ENCODE measurements around the gene BTK. TPM values are rescaled to one million over a fixed set of nuclear protein-coding genes. Genes with fewer than 3 reads are reported as not detected.
A peak's percentile ranks its signal among the peaks of the same experiment; 100 is the strongest.

Gene BTK
- total and polyA plus RNA-seq, 2 experiments from 2014 or later = not detected

GRCh38 chrX:101408532-101408841 is 22.5 kb upstream of the BTK start:
- Histone ChIP-seq H4K20me1 (ENCODE audit: insufficient read depth) (no peaks in the 10 kb centered on the region; the same call in 1 of the 2 replicates), H3K9ac (peak overlapping the region; percentile 100), H3F3A (ENCODE audit: insufficient read depth) (no peaks in the 10 kb centered on the region), H3K27ac (peak overlapping the region; percentile 98), H2AFZ (no peak overlapping the region), H3K4me3 (peak overlapping the region; percentile 93), H3K79me2 (ENCODE audit: insufficient read depth) (peaks cover 80% of the 10 kb centered on the region), H3K9me2 (ENCODE audit: insufficient read depth) (no peaks in the 10 kb centered on the region), H3K4me1 (ENCODE audit: insufficient read depth) (0 out of 2 replicates have a peak, but pooled peaks cover 23% of the 10 kb centered on the region), H3K27me3 (replicated peaks; ENCODE audit: insufficient read depth) (no peaks in the 10 kb centered on the region), H3K36me3 (ENCODE audit: low read depth) (no peaks in the 10 kb centered on the region), H3K9me3 (ENCODE audit: low read depth) (no peaks in the 10 kb centered on the region), H3K4me2 (ENCODE audit: unreplicated experiment) (peak overlapping the region; percentile 99)
- WGBS, 2 experiments (ENCODE audit: low coverage in 1 of 2, low lambda C conversion rate in 2 of 2, missing lambda C conversion rate in 2 of 2) = 0% methylated on average over 2 to 8 of the region's 8 CpGs
- TF ChIP-seq EZH2phosphoT487 (IDR thresholded peaks at IDR 0.05; ENCODE audit: insufficient read depth, low read depth) (no peak), EZH2 (IDR thresholded peaks at IDR 0.05; ENCODE audit: insufficient read depth, poor library complexity, severe bottlenecking) (no peak)
- no peak for DNase-seq
- in situ Hi-C loops (cut with MboI) = loop anchor here (25.0 kb wide), 1 partner anchor 229 kb away; no protein-coding TSS in a partner anchor

DNA sequence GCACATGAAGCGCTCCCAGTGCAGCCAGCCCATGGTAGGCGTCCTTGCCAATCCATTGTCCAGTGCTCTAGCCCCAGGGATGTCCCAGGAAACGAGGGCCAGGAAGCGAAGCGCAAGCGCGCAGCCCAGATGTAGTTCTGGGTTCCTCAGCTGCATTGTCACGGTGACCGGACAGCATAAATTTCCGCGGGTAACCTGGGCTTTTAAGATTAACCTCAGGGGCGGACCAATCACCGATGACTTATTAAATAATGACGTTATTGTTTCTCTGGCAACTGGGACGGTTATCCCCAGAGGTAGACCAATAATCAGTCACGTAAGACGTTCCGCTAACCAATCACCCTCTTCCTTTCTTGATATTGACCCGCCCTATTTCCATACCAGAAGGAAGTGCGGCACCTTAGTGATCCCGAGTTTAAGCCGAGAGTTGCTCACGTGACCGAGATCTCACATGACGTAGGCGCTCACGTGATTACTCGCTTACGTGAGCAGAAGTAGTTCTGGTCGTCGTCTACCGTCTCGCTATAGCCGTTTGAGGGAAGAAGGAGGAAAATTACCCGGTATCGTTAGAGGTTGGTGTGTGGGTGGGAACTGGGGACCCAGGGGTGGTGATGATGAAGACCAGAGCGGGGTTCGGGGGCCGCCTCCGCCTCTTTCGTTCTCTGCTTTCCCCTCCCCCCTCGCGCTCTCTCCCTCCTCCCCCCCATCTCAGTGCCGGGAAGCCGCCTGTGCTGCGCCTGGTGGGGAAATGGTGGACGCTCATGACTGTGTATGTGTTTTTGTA is 21.9 kb upstream of the BTK start, which contains the start of the genes GLA and HNRNPH2:
Gene GLA, minus strand, starts transcription at position 178 of the 784 bp plus-strand sequence. Its CDS starts 22 bp downstream, at position 156.
Gene HNRNPH2, plus strand, starts transcription at position 475 of the 784 bp plus-strand sequence. CDS start 3,767 bp downstream, outside the sequence.
- 1 to 2% methylated on average over 33 of the region's 47 CpGs for WGBS, 2 experiments (ENCODE audit: low coverage in 1 of 2, low lambda C conversion rate in 2 of 2, missing lambda C conversion rate in 2 of 2)
- DNase-seq = peak; percentile 96
- H3K4me1 ChIP-seq (ENCODE audit: insufficient read depth) = 0 out of 2 replicates have a peak, but pooled peaks cover 21% of the 10 kb centered on the region
- H3K27ac ChIP-seq = peak within 1 kb of the TSS; percentile 98
- in situ Hi-C loops (cut with MboI) = loop anchor here (25.0 kb wide), 1 partner anchor 229 kb away; no protein-coding TSS in a partner anchor
- no peaks in the 10 kb centered on the region for H3K27me3 ChIP-seq (replicated peaks; ENCODE audit: insufficient read depth)
- H3F3A ChIP-seq (ENCODE audit: insufficient read depth) = no peaks in the 10 kb centered on the region
- no peaks in the 10 kb centered on the region for H3K36me3 ChIP-seq (ENCODE audit: low read depth)
- peak within 1 kb of the TSS; percentile 100 for H3K9ac ChIP-seq
- no peaks in the 10 kb centered on the region for H3K9me3 ChIP-seq (ENCODE audit: low read depth)
- peak within 1 kb of the TSS; percentile 93 for H3K4me3 ChIP-seq
- peak within 1 kb of the TSS; percentile 89 for H2AFZ ChIP-seq
- H3K4me2 ChIP-seq (ENCODE audit: unreplicated experiment) = peak within 1 kb of the TSS; percentile 99
- H4K20me1 ChIP-seq (ENCODE audit: insufficient read depth) = no peaks in the 10 kb centered on the region; the same call in 1 of the 2 replicates
- TF ChIP-seq EZH2 (IDR thresholded peaks at IDR 0.05; ENCODE audit: insufficient read depth, poor library complexity, severe bottlenecking) (no peak), EZH2phosphoT487 (IDR thresholded peaks at IDR 0.05; ENCODE audit: insufficient read depth, low read depth) (no peak)
- H3K9me2 ChIP-seq (ENCODE audit: insufficient read depth) = no peaks in the 10 kb centered on the region
- H3K79me2 ChIP-seq (ENCODE audit: insufficient read depth) = peaks cover 74% of the 10 kb centered on the region

DNA sequence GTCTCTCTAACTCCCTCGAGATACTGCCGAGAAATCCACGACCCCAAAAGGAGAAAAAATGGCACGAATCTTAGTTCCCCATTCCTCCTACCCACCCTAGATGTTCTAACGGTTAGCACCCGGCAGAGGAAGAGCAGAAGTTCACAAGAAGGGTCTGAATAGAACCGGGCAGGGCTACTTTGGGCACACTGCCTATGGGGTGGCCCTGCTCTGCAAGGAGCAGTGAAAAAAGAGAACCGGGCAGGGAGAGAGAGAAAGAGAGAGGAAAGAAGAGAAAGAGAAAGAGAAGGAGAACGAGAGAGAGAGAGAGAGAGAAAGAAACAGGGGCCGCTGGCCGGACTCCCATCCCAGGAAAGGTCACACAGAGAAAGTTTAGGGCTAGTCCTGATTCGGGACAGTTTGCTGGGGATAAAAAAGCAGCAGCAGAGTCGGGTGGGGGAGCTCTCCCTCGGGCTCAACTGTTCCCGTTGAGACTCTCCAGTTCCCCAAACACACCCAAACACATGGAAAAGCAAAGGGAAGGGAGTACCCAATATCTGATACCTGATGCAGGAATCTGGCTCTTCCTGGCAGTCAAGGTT is 21.3 kb upstream of the BTK start:
- Histone ChIP-seq H3K27ac (peak overlapping the region; percentile 98), H3K9ac (peak overlapping the region; percentile 100), H3K36me3 (ENCODE audit: low read depth) (no peaks in the 10 kb centered on the region), H3K27me3 (replicated peaks; ENCODE audit: insufficient read depth) (no peaks in the 10 kb centered on the region), H3K4me2 (ENCODE audit: unreplicated experiment) (peak overlapping the region; percentile 86), H2AFZ (peak overlapping the region; percentile 89), H3K9me2 (ENCODE audit: insufficient read depth) (no peaks in the 10 kb centered on the region), H4K20me1 (ENCODE audit: insufficient read depth) (no peaks in the 10 kb centered on the region; the same call in 1 of the 2 replicates), H3K4me1 (ENCODE audit: insufficient read depth) (0 out of 2 replicates have a peak, but pooled peaks cover 21% of the 10 kb centered on the region), H3K4me3 (peak overlapping the region; percentile 93), H3K79me2 (ENCODE audit: insufficient read depth) (peaks cover 67% of the 10 kb centered on the region), H3F3A (ENCODE audit: insufficient read depth) (no peaks in the 10 kb centered on the region), H3K9me3 (ENCODE audit: low read depth) (no peaks in the 10 kb centered on the region)
- DNase-seq = peak; percentile 28
- no peak for TF ChIP-seq EZH2 (IDR thresholded peaks at IDR 0.05; ENCODE audit: insufficient read depth, poor library complexity, severe bottlenecking)
- TF ChIP-seq EZH2phosphoT487 (IDR thresholded peaks at IDR 0.05; ENCODE audit: insufficient read depth, low read depth) = no peak
- WGBS, 2 experiments (ENCODE audit: low coverage in 1 of 2, low lambda C conversion rate in 2 of 2, missing lambda C conversion rate in 2 of 2) = 1 to 4% methylated on average over 11 to 15 of the region's 15 CpGs
- in situ Hi-C loops (cut with MboI) = loop anchor here (25.0 kb wide), 1 partner anchor 230 kb away; no protein-coding TSS in a partner anchor

GRCh38 chrX:101399825-101400224 is 13.8 kb upstream of the BTK start:
- TF ChIP-seq EZH2 (IDR thresholded peaks at IDR 0.05; ENCODE audit: insufficient read depth, poor library complexity, severe bottlenecking) (no peak), EZH2phosphoT487 (IDR thresholded peaks at IDR 0.05; ENCODE audit: insufficient read depth, low read depth) (no peak)
- peaks cover 25% of the 10 kb centered on the region for H3F3A ChIP-seq (ENCODE audit: insufficient read depth)
- H3K79me2 ChIP-seq (ENCODE audit: insufficient read depth) = peaks cover 5% of the 10 kb centered on the region
- H3K4me1 ChIP-seq (ENCODE audit: insufficient read depth) = no peaks in the 10 kb centered on the region
- H3K4me2 ChIP-seq (ENCODE audit: unreplicated experiment) = no peak overlapping the region
- H3K9me3 ChIP-seq (ENCODE audit: low read depth) = no peaks in the 10 kb centered on the region
- H3K9me2 ChIP-seq (ENCODE audit: insufficient read depth) = no peaks in the 10 kb centered on the region
- no peaks in the 10 kb centered on the region for H3K27me3 ChIP-seq (replicated peaks; ENCODE audit: insufficient read depth)
- no peak overlapping the region for H3K9ac ChIP-seq
- peaks cover 3% of the 10 kb centered on the region; the same call in 1 of the 2 replicates for H3K36me3 ChIP-seq (ENCODE audit: low read depth)
- no peak overlapping the region for H2AFZ ChIP-seq
- 98 to 100% methylated on average over 4 of the region's 4 CpGs for WGBS, 2 experiments (ENCODE audit: low coverage in 1 of 2, low lambda C conversion rate in 2 of 2, missing lambda C conversion rate in 2 of 2)
- no peak overlapping the region for H3K4me3 ChIP-seq
- DNase-seq = no peak
- H4K20me1 ChIP-seq (ENCODE audit: insufficient read depth) = no peaks in the 10 kb centered on the region
- in situ Hi-C loops (cut with MboI) = loop anchor here (25.0 kb wide), 1 partner anchor 237 kb away; no protein-coding TSS in a partner anchor
- H3K27ac ChIP-seq = no peak overlapping the region
